Measurements from ENCODE around the gene LHPP.

Gene LHPP

DNA sequence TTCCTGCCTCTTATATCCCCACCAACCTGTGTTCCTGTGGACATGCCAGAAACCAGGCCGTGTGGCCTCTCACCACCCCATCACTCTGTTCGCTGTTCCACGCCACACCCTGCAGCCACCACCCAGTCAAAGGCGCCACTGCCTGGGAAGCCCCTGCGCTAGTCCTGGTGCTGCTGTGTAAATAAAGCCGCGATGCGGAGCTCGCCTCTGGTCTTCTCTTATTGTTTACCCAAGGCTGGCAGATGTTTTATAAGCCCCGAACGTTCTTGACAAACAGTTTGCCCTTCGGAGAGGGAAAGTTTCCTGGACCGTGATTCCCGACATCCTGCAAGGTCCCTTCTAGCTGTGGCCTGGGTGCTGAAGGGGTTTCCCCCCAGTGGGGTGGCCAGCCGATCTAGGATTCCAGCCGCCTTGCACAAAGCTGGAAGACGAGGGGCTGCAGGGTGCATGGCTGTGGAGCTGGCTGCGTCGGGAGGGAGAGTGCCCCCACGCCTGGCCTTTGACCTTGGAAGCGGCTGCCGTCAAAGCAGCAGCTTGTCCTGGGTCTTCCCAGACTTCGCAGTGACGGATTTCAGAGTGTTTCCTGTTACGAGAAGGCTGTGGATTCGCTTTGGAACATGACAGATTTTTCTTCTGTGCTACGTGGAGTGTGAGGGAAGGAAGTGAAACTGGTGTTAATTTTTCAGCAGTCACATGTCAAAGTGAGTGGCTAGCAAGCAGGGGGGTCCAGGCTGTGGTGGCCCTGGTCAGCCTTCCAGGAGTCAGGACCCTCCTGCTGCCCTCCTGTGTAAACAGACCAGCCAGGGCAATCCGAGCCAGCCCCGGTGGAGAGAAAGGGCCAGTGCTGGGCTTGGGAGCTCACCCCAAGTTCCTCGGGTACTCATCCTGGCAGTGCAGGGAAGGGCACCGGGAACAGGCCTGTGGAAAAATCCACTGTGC is 61.6 kb downstream of the LHPP start:
- no peak for DNase-seq

DNA sequence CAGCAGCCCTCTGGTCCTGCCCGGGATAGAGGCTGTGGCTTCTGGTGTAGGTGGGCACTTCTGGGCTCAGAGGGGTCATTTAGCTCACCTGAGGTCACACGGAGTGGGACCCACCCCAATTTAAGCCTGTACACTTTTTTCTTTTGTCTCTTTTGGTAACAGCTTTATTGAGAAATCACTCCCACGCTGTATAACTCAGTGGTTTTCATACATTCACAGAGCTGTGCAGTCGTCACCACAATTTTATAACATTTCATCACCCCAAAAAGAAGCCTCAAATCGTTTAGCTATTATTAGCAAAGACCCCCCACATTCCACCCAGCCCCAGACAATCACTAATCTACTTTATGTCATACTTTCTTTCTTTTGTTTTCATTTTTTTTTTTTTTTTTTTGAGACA is 62.3 kb downstream of the LHPP start:
- no peak for DNase-seq

DNA sequence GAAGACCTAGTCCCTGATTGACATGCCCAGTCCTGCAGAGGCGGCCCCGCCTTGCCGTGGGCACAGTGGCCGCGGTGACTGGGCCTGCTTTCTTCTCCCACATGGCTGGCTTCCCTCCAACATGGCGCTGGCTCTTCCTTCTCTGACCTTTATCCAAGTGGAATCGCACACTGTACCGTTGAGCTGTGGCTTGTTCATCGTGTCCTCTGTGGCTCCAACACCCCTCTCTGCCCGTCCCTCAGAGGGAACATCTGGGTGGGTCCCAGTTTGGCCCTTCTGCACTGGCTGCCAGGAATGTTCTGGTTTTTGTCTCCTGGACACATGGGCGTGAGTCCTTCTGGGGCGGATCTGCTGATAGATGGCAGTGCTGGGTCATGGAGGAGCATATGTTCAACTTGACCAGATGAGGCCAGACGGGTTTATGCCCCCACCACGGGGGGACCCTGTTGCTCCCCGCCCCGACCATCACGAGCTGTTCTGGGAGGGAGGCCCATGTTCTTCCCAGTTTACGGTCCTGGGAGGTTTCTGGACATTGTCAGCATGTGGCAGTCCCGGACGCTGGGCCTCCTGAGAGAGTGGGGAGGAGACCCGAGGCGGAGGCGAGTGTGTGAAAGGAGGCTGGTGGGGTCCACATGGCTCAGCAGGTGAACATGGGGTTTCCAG is 63.5 kb downstream of the LHPP start:
- DNase-seq, result no peak

DNA sequence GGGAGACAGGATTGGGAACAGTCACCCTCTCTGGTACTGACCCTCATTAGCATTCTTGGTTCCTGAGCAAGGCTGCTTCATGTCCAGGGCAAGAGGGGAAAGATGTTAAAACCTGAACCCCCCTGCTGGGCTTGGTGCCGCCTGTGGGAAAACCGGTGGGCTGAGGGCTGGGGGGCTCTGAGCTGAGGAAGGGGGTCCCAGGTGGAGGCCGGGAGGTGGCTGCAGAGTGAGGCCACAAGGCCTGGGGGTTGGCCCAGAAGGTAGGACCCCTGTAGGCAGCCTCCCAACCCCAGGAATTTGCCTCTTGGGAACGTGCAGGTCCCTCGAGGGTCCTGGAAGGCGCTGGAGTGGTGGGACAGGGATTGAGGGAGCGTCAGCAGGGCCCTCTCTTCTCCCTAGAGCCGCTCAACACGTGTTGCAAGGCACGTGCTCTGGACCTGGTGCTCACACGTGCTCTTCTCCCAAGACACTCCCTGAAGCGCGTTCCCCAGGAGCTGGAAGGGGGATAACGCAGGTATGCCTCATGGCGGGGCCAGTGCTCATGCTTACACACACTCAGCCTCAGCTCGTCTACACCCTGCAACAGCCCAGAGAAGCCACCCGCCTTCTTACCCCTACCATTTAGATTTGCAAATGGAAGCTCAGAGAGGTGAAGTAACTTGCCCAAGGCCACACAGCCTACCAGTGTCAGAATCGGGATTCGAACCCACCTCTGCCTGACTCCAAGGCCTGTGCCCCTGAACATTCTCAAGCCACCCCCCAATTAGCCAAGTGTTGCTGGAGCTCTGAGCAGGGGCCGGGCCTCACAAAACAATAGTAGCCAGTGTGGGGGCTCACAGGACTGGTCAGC is 64.4 kb downstream of the LHPP start:
- no peak for DNase-seq

DNA sequence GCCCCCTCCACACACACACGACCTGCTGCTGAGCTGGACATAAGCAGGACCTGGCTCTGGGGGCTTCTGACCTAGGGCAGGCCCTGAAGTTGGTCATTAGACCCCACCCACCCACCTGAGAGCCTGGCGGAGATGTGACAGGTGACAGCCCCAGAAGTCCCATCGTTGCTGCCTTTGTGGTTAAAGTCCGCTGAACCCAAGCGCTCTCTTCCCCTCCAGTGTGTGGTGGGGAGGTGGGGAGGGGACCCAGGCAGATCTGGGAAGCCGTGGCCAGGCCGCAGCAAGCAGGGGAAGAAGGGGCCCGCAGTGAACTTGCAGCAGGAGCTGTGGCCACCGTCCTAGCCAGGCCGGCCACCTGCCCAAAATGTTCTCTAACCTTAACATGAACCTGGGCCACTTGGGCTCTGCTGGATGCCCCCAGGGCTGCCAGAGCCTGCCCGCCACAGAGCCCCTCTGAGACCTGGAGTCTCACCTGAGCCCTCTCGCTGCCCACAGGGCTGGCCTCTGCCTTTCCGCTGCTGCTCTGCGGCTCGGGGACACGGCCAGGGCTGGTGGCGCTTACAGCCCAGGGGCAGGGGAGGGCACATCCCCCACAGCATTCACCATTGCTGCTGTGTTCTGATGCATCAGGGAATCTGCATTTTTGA is 65.1 kb downstream of the LHPP start:
- no peak for DNase-seq

DNA sequence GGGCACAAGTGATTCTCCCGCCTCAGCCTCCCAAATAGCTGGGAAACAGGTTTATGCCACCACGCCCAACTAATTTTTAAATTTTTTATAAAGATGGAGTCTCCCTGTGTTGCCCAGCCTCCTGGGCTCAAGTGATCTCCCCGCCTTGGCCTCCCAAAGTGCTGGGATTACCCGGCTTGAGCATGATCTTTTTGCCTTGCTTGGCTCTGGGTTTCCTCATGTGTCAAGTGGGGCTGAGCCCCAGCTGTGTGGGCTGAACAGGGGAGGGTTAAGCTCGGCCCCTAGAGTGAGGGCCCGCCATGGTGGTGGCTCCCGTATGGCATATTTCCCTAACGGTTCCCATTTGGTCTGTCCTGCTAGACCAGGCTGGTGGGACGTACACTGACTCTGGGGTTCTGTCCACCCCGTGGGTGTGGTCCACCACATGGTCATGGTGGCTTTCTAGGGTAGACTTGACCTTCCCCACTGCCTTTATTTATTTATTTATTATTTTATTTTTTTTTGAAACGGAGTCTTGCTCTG is 66.3 kb downstream of the LHPP start:
- no peak for DNase-seq

DNA sequence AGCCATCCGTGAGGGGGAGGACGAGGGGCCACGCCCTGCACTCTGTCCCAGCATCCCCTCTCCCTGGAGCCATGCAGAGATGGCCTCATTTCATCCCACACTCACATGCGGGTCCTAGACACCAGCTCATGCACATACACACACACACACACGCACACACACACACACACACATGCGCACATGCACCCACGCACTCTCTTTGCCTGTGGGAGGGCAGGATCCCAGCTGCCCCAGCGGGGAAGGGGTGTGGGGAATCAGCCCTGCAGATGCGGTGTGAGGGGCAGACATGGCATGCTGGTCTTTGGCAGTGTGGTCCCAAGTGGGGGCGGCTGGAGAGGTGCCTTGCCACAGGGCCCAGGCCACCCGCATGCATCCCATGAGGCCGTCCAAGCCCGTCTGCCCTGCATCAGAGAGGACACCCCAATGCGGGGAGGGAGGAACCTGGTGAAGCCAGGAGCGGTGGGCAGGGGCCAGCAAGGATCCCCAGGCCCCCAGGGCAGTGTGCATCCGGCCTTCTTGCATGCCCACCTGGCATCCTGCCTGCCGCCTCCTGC is 68.1 kb downstream of the LHPP start:
- DNase-seq, result no peak

DNA sequence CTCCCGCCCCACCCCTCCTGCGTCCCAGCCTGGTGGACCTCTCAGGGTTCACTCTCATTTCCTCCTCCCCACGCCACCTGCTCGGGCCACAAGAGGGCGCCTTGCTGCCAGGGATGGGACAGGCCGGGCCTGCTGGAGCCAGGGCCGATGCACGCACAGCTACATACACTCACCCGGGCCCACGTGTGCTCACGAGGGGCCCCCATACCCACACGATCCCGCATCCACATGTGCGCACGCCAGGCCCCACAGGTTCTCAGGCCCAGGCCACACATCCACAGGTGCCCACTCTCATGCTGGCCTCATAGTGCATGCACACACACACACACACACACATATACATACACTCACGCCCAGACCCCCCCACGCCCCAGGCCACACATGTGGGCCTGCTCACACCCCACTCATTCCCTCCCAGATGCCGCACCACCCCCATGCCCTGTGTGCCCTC is 68.6 kb downstream of the LHPP start:
- peak; percentile 86 for DNase-seq

DNA sequence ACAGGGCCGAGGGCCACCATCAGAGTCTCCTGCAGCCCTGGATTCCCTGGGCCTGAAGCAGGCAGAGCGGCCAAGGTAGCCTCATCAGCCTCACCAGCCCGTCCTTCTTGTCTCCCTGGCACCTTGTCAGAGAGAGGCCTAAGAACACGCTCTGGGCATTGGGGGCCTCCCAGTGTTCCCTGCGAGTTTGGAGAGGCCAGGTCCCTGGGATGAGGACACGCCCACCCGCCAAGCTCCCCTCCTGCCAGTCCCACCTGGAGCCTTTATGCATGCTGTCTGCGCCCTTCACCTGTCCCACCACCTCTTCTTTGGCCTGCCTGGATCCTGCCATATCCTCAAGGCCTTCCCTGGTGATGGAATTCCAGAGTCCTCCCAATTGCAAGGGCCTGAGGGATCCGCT is 69.2 kb downstream of the LHPP start:
- DNase-seq, result no peak

DNA sequence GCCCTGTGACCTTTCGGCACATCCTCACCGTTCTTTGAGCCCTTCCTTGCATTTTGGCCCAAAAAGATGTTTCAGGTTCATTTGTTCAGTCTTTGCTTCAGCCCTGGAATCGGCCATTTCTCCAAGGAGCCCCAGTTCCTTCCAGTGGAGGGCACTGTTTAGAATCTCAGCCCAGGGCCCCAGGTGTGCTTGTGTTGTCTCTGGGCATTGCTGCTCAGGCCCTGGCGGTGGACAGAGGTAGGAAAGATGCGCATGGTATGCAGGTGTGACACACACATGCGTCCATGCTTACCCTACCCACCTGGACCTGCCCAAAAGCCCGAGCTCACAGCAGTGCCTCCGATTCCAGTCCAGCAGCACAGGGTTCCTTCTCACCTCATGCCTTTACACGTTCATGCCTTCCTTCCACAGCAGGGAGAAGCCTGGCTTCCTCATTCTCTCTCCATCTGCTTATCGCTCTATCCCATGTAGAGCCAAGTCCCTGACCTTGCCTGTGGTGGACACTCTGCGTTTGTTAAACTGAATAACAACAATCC is 70.6 kb downstream of the LHPP start:
- DNase-seq, result no peak

DNA sequence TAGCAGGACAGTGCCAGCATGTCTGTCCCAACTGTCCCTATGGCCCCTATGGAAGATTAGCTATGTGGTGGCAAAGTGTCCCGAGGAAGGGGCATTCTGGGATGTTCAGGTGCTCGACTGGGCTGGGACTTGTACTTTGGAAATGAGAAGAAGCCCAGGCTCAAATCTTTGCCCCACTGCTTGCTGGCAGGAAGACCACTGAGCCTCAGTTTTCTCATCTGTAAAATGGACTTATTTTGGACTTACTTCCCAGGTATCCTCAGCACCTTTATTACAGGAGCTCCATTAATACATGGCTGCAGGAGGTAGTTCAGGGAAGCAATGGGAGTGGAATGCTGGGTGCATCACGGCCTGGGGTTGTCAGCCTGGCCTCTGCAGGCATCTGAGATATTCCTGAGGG is 71.2 kb downstream of the LHPP start:
- no peak for DNase-seq

DNA sequence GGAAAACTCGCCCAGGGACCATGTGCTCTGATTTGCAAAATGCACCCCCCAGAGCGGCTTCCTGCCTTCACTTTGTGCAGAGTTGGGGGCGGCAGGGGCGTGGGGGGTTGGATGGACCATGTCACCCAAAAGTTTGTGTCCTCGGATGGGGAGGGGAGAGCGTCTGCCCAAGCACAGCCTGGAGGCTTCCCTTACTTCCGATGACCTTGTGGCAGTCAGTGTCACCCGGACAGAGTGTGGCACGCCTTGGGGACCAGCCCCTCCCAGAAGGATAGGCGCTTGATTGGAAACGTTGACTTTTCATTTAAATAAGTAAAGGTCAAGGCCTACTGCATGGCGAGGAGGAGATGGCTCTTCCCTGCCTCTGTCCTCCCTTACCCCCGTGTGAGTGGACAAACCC is 71.6 kb downstream of the LHPP start:
- DNase-seq, result no peak

DNA sequence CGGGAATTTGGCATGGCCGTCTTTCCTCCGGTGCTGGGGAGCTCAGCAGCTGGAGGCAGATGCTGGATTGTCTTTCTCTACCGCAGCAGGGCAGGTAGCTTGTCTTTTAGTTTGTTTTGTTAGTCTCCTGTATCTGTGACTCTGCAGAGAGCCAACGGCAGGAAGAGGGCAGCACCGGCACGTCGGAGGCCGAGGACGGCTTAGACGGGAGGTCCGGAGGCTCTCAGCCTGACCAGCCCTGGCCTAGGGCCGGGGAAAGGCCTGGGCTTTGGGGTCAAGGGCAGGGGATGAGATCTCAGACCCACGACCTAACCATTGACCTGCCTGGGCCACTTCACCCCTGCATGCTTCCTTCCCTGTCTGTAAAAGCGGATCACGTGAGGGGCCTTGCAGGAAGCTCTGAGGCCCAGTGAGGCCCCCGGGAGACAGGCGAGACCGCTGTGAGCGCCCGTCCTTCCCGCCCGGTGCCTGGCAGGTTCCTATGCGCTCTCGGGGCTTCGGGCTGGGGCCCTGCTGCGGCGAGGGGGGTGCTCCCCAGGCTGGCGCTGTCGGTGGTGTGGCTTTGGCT is 72.7 kb downstream of the LHPP start:
- peak in 1 of 2 donors; percentile 45 for DNase-seq

DNA sequence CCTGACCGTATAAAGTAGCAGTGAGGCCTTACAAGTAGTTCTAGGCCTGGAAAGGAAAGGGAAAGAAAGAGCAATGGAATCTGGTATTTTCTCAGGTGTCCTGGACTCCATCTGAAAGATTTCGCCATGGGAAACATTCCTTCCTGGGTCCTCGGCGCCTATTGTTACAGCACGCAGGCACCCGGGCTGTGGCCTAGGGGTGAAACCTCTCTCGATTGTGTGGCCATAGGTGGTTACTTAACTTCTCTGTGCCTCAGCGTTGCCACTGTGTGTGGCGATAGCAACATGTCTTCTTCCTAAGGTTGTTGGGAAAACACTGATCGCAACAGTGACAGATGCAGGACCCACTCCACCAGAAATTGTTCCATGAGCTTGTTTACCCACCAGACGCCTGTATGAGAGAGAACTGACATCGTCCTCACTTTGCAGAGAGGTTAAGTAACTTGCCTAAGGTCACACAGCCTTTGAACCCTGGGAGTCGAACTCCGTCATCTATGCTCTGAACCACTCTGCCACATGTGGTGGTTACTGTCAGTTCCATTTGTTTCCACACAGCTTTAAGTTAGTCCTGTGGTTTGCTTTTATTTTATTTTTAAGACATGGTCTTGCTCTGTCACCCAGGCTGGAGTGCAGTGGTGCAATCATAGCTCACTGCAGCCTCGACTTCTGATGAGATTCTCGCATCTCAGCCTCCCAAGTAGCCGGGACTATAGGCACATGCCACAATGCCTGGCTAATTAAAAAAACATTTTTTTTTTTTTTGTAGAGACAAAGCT is 73.4 kb downstream of the LHPP start:
- DNase-seq, result no peak

DNA sequence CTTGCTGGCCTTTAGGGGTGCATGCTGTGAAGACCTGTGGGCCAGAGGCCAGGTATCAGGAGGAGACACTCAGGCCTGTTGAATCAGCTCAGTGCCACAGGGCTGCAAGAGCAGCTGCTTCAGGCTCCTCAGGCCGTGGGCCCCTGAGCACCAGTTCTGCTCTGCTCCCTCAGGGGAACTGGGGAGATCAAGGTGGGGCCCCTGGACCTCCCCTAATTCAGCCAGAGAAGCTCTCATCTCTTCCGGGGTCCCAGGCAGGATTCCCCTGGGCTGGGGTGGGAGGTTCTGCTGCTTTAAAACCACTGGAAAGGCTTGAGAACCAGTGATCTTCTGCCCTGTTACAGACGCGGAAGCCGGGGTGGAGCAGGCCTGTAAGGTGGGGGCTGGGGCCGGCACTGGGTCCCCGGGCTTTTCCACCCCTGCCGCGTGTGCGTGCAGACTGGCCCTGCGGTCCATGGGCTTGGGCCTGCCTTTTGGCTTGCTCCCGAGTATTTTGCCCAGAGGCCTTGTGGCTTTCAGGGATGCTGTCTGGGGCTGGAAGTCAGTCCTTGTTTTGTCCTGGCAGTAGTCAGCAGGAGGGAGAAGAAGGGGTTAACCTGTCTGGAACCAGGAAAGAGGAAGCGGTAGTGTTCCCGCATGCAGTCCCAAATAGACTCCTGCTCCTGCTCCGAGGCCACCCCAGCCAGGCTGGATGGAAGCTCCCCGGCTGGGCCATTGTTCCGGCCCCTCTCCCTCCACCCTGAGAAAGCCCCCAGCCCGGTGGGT is 74.3 kb downstream of the LHPP start:
- no peak for DNase-seq

DNA sequence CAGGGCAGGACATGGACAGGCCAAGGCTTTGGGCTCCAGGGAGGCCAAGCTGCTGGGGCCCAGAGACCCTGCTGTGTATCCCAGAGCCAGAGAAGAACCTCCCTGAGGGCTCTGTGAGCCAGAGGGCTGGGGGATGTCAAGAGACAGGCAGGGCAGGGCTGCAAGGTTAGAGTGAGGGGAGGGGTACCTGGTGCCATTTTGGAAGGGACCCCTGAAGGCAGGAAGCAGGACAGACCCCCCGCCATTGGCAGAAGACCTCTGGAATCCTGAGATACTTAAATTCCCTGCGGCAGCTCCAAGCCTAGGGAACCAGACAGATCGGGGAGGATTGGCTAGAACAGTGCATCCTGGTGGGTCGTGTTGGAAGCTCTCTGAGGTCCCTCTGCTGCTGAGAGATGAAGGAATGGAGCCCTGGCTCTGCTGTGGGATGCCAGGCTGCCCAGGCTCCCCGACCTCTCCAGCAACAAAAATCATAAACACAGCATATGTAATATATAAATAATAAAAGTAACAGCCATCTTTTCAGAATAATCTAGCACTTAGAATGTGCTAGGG is 75.0 kb downstream of the LHPP start:
- no peak for DNase-seq

DNA sequence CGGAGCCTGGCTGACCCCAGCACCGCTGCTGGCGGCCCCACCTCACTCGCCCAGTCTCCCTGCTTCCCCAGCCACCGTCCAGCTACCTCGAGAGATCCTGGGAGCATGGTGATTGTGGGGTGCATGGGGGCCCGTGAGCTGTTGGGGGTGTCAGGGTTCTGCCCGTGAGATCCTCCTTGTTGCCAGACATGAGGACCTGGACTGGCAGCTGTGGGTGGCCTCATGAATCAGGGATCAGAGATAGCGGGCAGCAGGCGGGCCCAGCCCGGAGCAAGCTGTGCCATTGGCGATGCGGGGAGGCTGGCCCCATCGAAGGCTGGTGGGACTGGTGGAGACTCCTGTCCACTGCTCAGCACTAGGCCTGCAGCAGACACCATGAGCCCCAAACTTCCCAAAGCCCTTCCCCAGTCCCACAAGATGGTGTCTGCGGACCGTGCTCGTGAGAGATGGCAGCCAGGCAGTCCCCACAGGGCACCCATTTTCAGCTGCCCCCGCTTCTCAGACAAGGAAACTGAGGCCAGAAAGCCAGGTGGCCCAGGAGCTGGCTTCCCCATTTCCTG is 75.6 kb downstream of the LHPP start:
- DNase-seq, result no peak

DNA sequence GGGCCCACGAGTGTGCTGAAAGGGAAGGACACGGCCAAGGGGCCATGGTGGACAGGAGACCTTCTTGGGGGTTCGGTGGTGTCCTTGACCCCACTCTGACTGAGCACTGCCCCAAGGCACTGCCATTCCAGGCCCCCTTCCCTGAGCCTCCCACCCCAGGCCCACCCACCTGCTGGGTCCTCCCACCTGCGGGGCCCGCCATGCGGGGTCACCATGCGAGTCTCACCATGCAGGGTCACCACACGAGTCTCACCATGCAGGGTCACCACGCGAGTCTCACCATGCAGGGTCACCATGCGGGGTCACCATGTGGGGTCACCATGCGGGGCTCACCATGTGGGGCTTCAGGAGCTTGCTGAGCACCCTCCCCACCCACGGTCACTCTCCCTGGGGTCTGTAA is 76.3 kb downstream of the LHPP start:
- no peak for DNase-seq

DNA sequence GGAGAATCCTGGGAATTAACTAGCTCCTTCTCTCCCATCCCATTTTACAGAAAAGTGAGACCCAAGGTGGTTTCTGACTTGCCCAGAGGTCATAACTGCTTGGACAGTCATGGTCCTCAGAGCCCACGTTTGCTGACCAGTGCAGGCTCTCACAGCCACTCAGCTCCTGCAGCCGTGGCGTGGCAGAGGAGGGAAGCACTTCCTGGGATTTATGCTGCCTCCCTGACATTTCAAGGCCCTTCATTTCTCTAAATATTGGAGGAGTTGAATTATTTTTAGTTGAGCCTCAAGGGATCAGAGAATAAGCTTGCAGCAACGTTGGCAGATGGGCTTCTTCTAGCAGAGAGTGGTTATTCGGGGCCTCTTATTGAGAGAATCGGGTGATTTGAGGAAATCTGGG is 77.1 kb downstream of the LHPP start:
- no peak for DNase-seq
